HUES64 (cell line): ENCODE measurements around the gene HACD3.
"Not testable (repeated sequence)": the region's sequence is repeated elsewhere in the genome, so short reads cannot be mapped to it uniquely, and the experiment has no call there.

Experiments used
- H3K27ac ChIP-seq: 2 replicates; pipeline ENCODE4 v1.7.0; 2013; ENCODE audit warnings: low read depth, low read length, inconsistent platforms
- H3K27me3 ChIP-seq: 2 replicates; pipeline ENCODE4 v1.6.1; 2013; ENCODE audit warnings: mild to moderate bottlenecking, low read length; ENCODE audit not compliant: insufficient read depth
- H3K36me3 ChIP-seq: 2 replicates; pipeline ENCODE4 v1.6.1; 2013; ENCODE audit warnings: mild to moderate bottlenecking, low read length; ENCODE audit not compliant: insufficient read depth
- H3K4me1 ChIP-seq: 2 replicates; pipeline ENCODE4 v1.6.1; 2013; ENCODE audit warnings: mild to moderate bottlenecking, low read length, moderate library complexity; ENCODE audit not compliant: insufficient read depth
- H3K4me3 ChIP-seq: 2 replicates; pipeline ENCODE4 v1.5.1; 2013; ENCODE audit warnings: mild to moderate bottlenecking, low read length, moderate library complexity
- H3K9ac ChIP-seq: 2 replicates; pipeline ENCODE4 v1.6.1; 2013; ENCODE audit warnings: mild to moderate bottlenecking, low read depth, low read length
- H3K9me3 ChIP-seq: 2 replicates; pipeline ENCODE4 v1.6.1; 2013; ENCODE audit warnings: low read depth, low read length; ENCODE audit not compliant: insufficient read depth
- WGBS: fragments of 150-250, 120-280 bp; methylation state at CpG from one replicate; pipeline ENCODE4 v1.1.7; 2013; ENCODE audit warnings: missing lambda C conversion rate; 5-methylcytosine and 5-hydroxymethylcytosine counted together

HACD3 gene

GRCh38 chr15:65550681-65551098 lies 20.4 kb downstream of the HACD3 start:
- Histone ChIP-seq H3K9me3 (no peaks in the 10 kb centered on the region), H3K36me3 (peaks cover 32% of the 10 kb centered on the region), H3K9ac (no peak overlapping the region), H3K4me3 (no peak overlapping the region), H3K27me3 (no peaks in the 10 kb centered on the region), H3K27ac (no peak overlapping the region), H3K4me1 (peaks cover 5% of the 10 kb centered on the region; the same call in 1 of the 2 replicates)
- 63% methylated on average over 3 of the region's 3 CpGs for WGBS

- Histone ChIP-seq H3K36me3 (peaks cover 37% of the 10 kb centered on the region), H3K27ac (no peak overlapping the region), H3K4me1 (peaks cover 5% of the 10 kb centered on the region; the same call in 1 of the 2 replicates), H3K27me3 (no peaks in the 10 kb centered on the region), H3K4me3 (no peak overlapping the region), H3K9ac (no peak overlapping the region), H3K9me3 (no peaks in the 10 kb centered on the region)
- WGBS: 89% methylated on average over 2 of the region's 2 CpGs
Observed at GRCh38 chr15:65551183-65551582, 20.9 kb downstream of the HACD3 start.

GRCh38 chr15:65552851-65553250 lies 22.6 kb downstream of the HACD3 start:
- 100% methylated on average over 3 of the region's 6 CpGs for WGBS
- peaks cover 53% of the 10 kb centered on the region for H3K36me3 ChIP-seq

GRCh38 chr15:65553691-65554090 lies 23.4 kb downstream of the HACD3 start:
- no peak overlapping the region for H3K9ac ChIP-seq
- H3K36me3 ChIP-seq: peaks cover 61% of the 10 kb centered on the region
- H3K9me3 ChIP-seq: no peaks in the 10 kb centered on the region
- H3K27me3 ChIP-seq: no peaks in the 10 kb centered on the region
- 94% methylated on average over 3 of the region's 3 CpGs for WGBS
- H3K4me3 ChIP-seq: no peak overlapping the region
- peaks cover 5% of the 10 kb centered on the region; the same call in 1 of the 2 replicates for H3K4me1 ChIP-seq
- H3K27ac ChIP-seq: no peak overlapping the region

More at GRCh38 chr15:65552851-65553250, 22.6 kb downstream of the HACD3 start:
- H3K27ac ChIP-seq, H3K4me3 ChIP-seq, H3K9ac ChIP-seq, H3K27me3 ChIP-seq, H3K9me3 ChIP-seq, H3K4me1 ChIP-seq: not testable (repeated sequence)

GRCh38 chr15:65556622-65557021 lies 26.4 kb downstream of the HACD3 start:
- Histone ChIP-seq H3K36me3 (peaks cover 89% of the 10 kb centered on the region), H3K27ac (no peak overlapping the region), H3K27me3 (no peaks in the 10 kb centered on the region), H3K4me3 (no peak overlapping the region), H3K9me3 (no peaks in the 10 kb centered on the region), H3K4me1 (no peaks in the 10 kb centered on the region), H3K9ac (no peak overlapping the region)
- WGBS: 97% methylated on average over 7 of the region's 7 CpGs

GRCh38 chr15:65558336-65558735 lies 28.1 kb downstream of the HACD3 start:
- Histone ChIP-seq H3K4me1 (no peaks in the 10 kb centered on the region), H3K9me3 (no peaks in the 10 kb centered on the region), H3K9ac (no peak overlapping the region), H3K4me3 (no peak overlapping the region), H3K27me3 (no peaks in the 10 kb centered on the region), H3K27ac (no peak overlapping the region), H3K36me3 (peaks cover 96% of the 10 kb centered on the region)
- 94% methylated on average over 5 of the region's 5 CpGs for WGBS

- Histone ChIP-seq H3K9ac (no peak overlapping the region), H3K9me3 (0 out of 2 replicates have a peak, but pooled peaks cover 1% of the 10 kb centered on the region), H3K4me1 (no peaks in the 10 kb centered on the region), H3K4me3 (no peak overlapping the region), H3K27ac (no peak overlapping the region), H3K36me3 (peaks cover 96% of the 10 kb centered on the region), H3K27me3 (no peaks in the 10 kb centered on the region)
- 94% methylated on average over 6 of the region's 6 CpGs for WGBS
Observed at GRCh38 chr15:65558997-65559760, 28.9 kb downstream of the HACD3 start.

- H3K36me3 ChIP-seq: peaks cover 98% of the 10 kb centered on the region
- H3K4me3 ChIP-seq: no peak overlapping the region
- H3K9me3 ChIP-seq: 0 out of 2 replicates have a peak, but pooled peaks cover 2% of the 10 kb centered on the region
- no peak overlapping the region for H3K27ac ChIP-seq
- no peaks in the 10 kb centered on the region for H3K4me1 ChIP-seq
- no peaks in the 10 kb centered on the region for H3K27me3 ChIP-seq
- H3K9ac ChIP-seq: no peak overlapping the region
Observed at GRCh38 chr15:65559941-65560340, 29.7 kb downstream of the HACD3 start.

- no peak overlapping the region for H3K4me3 ChIP-seq
- H3K9ac ChIP-seq: no peak overlapping the region
- 92% methylated on average over 6 of the region's 6 CpGs for WGBS
- H3K27me3 ChIP-seq: no peaks in the 10 kb centered on the region
- no peak overlapping the region for H3K27ac ChIP-seq
- peaks cover 98% of the 10 kb centered on the region for H3K36me3 ChIP-seq
- peaks cover 13% of the 10 kb centered on the region; the same call in 1 of the 2 replicates for H3K9me3 ChIP-seq
- H3K4me1 ChIP-seq: no peaks in the 10 kb centered on the region
Observed at GRCh38 chr15:65561934-65562333, 31.7 kb downstream of the HACD3 start.

- Histone ChIP-seq H3K36me3 (peaks cover 98% of the 10 kb centered on the region), H3K27ac (no peak overlapping the region)
- 83% methylated on average over 2 of the region's 3 CpGs for WGBS
Observed at GRCh38 chr15:65569728-65570127, 39.5 kb downstream of the HACD3 start.

GRCh38 chr15:65571971-65572370 lies 41.7 kb downstream of the HACD3 start:
- Histone ChIP-seq H3K27me3 (no peaks in the 10 kb centered on the region), H3K9ac (no peak overlapping the region), H3K4me1 (no peaks in the 10 kb centered on the region), H3K4me3 (no peak overlapping the region), H3K27ac (no peak overlapping the region), H3K36me3 (peaks cover 93% of the 10 kb centered on the region), H3K9me3 (peaks cover 3% of the 10 kb centered on the region; the same call in 1 of the 2 replicates)
- WGBS: 94% methylated on average over 2 of the region's 2 CpGs

More at GRCh38 chr15:65569728-65570127, 39.5 kb downstream of the HACD3 start:
- no peak overlapping the region for H3K9ac ChIP-seq
- H3K27me3 ChIP-seq: no peaks in the 10 kb centered on the region
- no peaks in the 10 kb centered on the region for H3K4me1 ChIP-seq
- H3K9me3 ChIP-seq: peaks cover 15% of the 10 kb centered on the region; the same call in 1 of the 2 replicates
- H3K4me3 ChIP-seq: no peak overlapping the region
